CD14-positive monocyte (primary cell): ENCODE data around the gene CPT2. TPM values are rescaled to one million over a fixed set of nuclear protein-coding genes. Genes with fewer than 3 reads are reported as not detected.

ENCODE experiments used
- DNase-seq, 3 donors: peaks; one replicate each; pipeline ENCODE4 v3.0.0-alpha.2; 2011 to 2022
- H2AFZ ChIP-seq: 2 replicates; pipeline ENCODE4 v1.6.0; 2012; ENCODE audit warnings: mild to moderate bottlenecking, low read depth, low read length, inconsistent platforms; ENCODE audit not compliant: insufficient read depth, poor library complexity, severe bottlenecking
- H3K27ac ChIP-seq, 2 donors: 1 replicate in 1 of 2; 2 replicates in 1 of 2; pipeline ENCODE4 v1.5.1; 2012 to 2013; ENCODE audit warnings: low read length in 2 of 2, control low read depth in 1 of 2, inconsistent platforms in 1 of 2, low read depth in 1 of 2, mild to moderate bottlenecking in 1 of 2
- H3K27me3 ChIP-seq, 2 donors: one replicate each; pipeline versions ENCODE4 v1.6.0 to v1.6.1; 2011 to 2013; ENCODE audit warnings: low read length in 2 of 2; ENCODE audit not compliant: control insufficient read depth in 2 of 2, insufficient read depth in 2 of 2
- H3K36me3 ChIP-seq, 2 donors: replicated peaks in 1 of 2; 1 replicate in 1 of 2; 2 replicates in 1 of 2; pipeline versions ENCODE4 v1.5.1 to v1.6.1; 2012 to 2013; ENCODE audit warnings: low read length in 2 of 2, control low read depth in 1 of 2, inconsistent platforms in 1 of 2, mild to moderate bottlenecking in 1 of 2; ENCODE audit not compliant: insufficient read depth in 2 of 2, control insufficient read depth in 1 of 2
- H3K4me1 ChIP-seq, 2 donors: 1 replicate in 1 of 2; 2 replicates in 1 of 2; pipeline versions ENCODE4 v1.5.1 to v1.6.1; 2012 to 2013; ENCODE audit warnings: low read length in 2 of 2, control low read depth in 1 of 2, inconsistent platforms in 1 of 2, mild to moderate bottlenecking in 1 of 2, moderate library complexity in 1 of 2; ENCODE audit not compliant: insufficient read depth in 2 of 2, control insufficient read depth in 1 of 2
- H3K4me2 ChIP-seq: replicated peaks from 2 replicates; pipeline ENCODE3; 2012; ENCODE audit warnings: low read length, moderate library complexity, mild to moderate bottlenecking; ENCODE audit not compliant: poor library complexity, severe bottlenecking; ENCODE audit errors: extremely low read depth
- H3K4me3 ChIP-seq, 3 experiments: fragments of 200-600 bp in 1 of 3; sonication (generic) in 1 of 3; replicated peaks in 1 of 3; 1 replicate in 2 of 3; 2 replicates in 1 of 3; pipeline ENCODE4 v1.5.1; 2011 to 2013; ENCODE audit warnings: low read length in 3 of 3, mild to moderate bottlenecking in 3 of 3, control low read depth in 2 of 3, low read depth in 2 of 3, inconsistent platforms in 1 of 3, moderate library complexity in 1 of 3
- H3K79me2 ChIP-seq: 2 replicates; pipeline ENCODE4 v1.6.0; 2012; ENCODE audit warnings: mild to moderate bottlenecking, control low read depth, inconsistent platforms, low read length, moderate library complexity; ENCODE audit not compliant: insufficient read depth
- H3K9ac ChIP-seq: 2 replicates; pipeline ENCODE4 v1.6.0; 2017; ENCODE audit warnings: low read length, mild to moderate bottlenecking; ENCODE audit not compliant: insufficient read depth, poor library complexity, severe bottlenecking
- H3K9me3 ChIP-seq, 2 donors: replicated peaks in 1 of 2; 1 replicate in 1 of 2; 2 replicates in 1 of 2; pipeline versions ENCODE4 v1.5.1 to v1.6.1; 2012 to 2013; ENCODE audit warnings: low read length in 2 of 2, control low read depth in 1 of 2; ENCODE audit not compliant: control insufficient read depth in 1 of 2, insufficient read depth in 1 of 2
- H4K20me1 ChIP-seq: 2 replicates; pipeline ENCODE4 v1.6.0; 2012; ENCODE audit warnings: mild to moderate bottlenecking, low read length, control low read depth, moderate library complexity; ENCODE audit not compliant: insufficient read depth
- H3K27ac Mint-ChIP-seq, 7 donors: one replicate each; pipeline ENCODE4 v1.8.0; 2020; ENCODE audit warnings: mild to moderate bottlenecking in 7 of 7, mixed read lengths in 7 of 7, moderate library complexity in 6 of 7, inconsistent platforms in 2 of 7
- H3K27me3 Mint-ChIP-seq, 3 donors: one replicate each; pipeline ENCODE4 v1.8.0; 2021 to 2022; ENCODE audit warnings: low read depth in 3 of 3, mild to moderate bottlenecking in 3 of 3, mixed read lengths in 3 of 3, moderate library complexity in 3 of 3, inconsistent platforms in 1 of 3
- H3K36me3 Mint-ChIP-seq, 2 donors: one replicate each; pipeline ENCODE4 v1.8.0; 2020; ENCODE audit warnings: mixed read lengths in 2 of 2, inconsistent platforms in 1 of 2, mild to moderate bottlenecking in 1 of 2
- H3K4me1 Mint-ChIP-seq: one replicate; pipeline ENCODE4 v1.8.0; 2020; ENCODE audit warnings: mild to moderate bottlenecking, mixed read lengths
- H3K4me3 Mint-ChIP-seq, 2 donors: one replicate each; pipeline ENCODE4 v1.8.0; 2020; ENCODE audit warnings: mild to moderate bottlenecking in 2 of 2, mixed read lengths in 2 of 2, moderate library complexity in 1 of 2
- H3K9me3 Mint-ChIP-seq, 7 donors: one replicate each; pipeline ENCODE4 v1.8.0; 2020 to 2022; ENCODE audit warnings: mixed read lengths in 7 of 7, mild to moderate bottlenecking in 6 of 7, moderate library complexity in 6 of 7, inconsistent platforms in 2 of 7
- WGBS: methylation state at CpG from one replicate; pipeline ENCODE4 v1.1.5; 2013; ENCODE audit warnings: missing lambda C conversion rate; ENCODE audit not compliant: insufficient coverage; 5-methylcytosine and 5-hydroxymethylcytosine counted together
- intact Hi-C, 2 donors: fragments of 100-400 bp; cut with micrococcal nuclease; formaldehyde crosslinking; loops; one replicate each; pipeline versions ENCODE4 v1.15.0 to v1.15.1; 2023
- polyA plus RNA-seq, 3 donors: library from polyadenylated mRNA; depleted of rRNA in 1 of 3; unstranded in 2 of 3; stranded (reverse) in 1 of 3; fragments of 300-500 nt in 2 of 3; fragments of >200 nt in 1 of 3; fragmentation: Illumina TruSeq in 2 of 3; gene quantifications; 1 replicate in 2 of 3; 2 replicates in 1 of 3; pipeline ENCODE4 v1.2.3, GENCODE V29; 2012 to 2021
- TF ChIP-seq, protein P1 (sequence below): fragments of 200-600 bp; IDR thresholded peaks from one replicate; pipeline ENCODE4 v1.8.0; 2022; ENCODE audit warnings: antibody characterized with exemption, mild to moderate bottlenecking

Gene CPT2
- polyA plus RNA-seq, 3 donors: 7.6 to 29.6 (median 20.2) TPM

DNA sequence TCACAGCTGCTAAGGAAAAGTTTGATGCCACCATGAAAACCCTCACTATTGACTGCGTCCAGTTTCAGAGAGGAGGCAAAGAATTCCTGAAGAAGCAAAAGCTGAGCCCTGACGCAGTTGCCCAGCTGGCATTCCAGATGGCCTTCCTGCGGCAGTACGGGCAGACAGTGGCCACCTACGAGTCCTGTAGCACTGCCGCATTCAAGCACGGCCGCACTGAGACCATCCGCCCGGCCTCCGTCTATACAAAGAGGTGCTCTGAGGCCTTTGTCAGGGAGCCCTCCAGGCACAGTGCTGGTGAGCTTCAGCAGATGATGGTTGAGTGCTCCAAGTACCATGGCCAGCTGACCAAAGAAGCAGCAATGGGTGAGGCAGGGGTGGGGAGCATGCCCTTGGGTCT is 14.3 kb downstream of the CPT2 start:
- peaks cover 7 to 9% of the 10 kb centered on the region in 2 donors for H3K9me3 ChIP-seq
- H3K4me3 ChIP-seq: no peak overlapping the region
- peaks cover 78 to 99% of the 10 kb centered on the region in 2 donors for H3K36me3 ChIP-seq
- TF ChIP-seq, protein P1, sequence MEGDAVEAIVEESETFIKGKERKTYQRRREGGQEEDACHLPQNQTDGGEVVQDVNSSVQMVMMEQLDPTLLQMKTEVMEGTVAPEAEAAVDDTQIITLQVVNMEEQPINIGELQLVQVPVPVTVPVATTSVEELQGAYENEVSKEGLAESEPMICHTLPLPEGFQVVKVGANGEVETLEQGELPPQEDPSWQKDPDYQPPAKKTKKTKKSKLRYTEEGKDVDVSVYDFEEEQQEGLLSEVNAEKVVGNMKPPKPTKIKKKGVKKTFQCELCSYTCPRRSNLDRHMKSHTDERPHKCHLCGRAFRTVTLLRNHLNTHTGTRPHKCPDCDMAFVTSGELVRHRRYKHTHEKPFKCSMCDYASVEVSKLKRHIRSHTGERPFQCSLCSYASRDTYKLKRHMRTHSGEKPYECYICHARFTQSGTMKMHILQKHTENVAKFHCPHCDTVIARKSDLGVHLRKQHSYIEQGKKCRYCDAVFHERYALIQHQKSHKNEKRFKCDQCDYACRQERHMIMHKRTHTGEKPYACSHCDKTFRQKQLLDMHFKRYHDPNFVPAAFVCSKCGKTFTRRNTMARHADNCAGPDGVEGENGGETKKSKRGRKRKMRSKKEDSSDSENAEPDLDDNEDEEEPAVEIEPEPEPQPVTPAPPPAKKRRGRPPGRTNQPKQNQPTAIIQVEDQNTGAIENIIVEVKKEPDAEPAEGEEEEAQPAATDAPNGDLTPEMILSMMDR: no peak
- H4K20me1 ChIP-seq: peaks cover 4% of the 10 kb centered on the region
- peaks cover 5% of the 10 kb centered on the region for H3K79me2 ChIP-seq
- H3K4me1 ChIP-seq: peaks cover under 1% of the 10 kb centered on the region in 2 donors
- intact Hi-C loops: no loop called here
- no peak overlapping the region for H3K27ac ChIP-seq
- no peak overlapping the region for H3K4me3 Mint-ChIP-seq
- H3K9me3 Mint-ChIP-seq: peaks cover 7 to 11% (median 10%) of the 10 kb centered on the region in 7 donors
- H3K4me2 ChIP-seq: no peak overlapping the region
- peaks cover 76 to 94% of the 10 kb centered on the region in 2 donors for H3K36me3 Mint-ChIP-seq
- no peak overlapping the region for H3K9ac ChIP-seq
- 100% methylated on average over 6 of the region's 11 CpGs for WGBS
- no peak overlapping the region for H2AFZ ChIP-seq
- H3K27ac Mint-ChIP-seq: peak overlapping the region in 2 of 7 donors; percentile 24 to 25
- H3K27me3 ChIP-seq: no peaks in the 10 kb centered on the region
- no peak for DNase-seq
- no peaks in the 10 kb centered on the region for H3K27me3 Mint-ChIP-seq
- H3K4me1 Mint-ChIP-seq: peaks cover 3% of the 10 kb centered on the region

DNA sequence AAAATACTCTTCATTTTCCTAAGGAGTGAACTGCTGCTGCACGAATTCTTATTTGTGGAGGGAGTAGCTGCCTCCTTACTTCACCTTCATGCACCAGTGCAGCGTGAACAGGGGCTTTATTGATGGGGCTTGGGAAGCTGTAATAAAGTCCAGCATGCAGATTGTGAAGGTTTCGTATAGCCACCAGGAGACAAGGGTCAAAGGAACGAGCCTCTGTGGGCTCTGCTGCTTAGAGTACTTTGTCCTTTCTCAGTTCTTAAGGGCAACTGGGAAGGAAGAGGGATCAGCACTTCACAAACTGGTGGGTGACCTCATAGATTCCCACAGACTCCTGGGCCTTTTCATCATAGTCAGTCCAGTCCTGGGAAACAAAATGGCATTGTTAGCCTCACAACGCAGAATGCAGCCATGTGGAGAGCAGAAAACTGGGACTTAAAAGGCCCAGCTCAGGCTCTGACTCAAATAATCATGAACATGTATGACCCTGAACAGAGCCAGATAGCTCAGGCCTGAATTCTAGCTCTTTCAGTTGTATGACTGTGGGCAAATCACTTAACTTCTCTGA is 17.8 kb downstream of the CPT2 start:
- no peaks in the 10 kb centered on the region for H3K9me3 ChIP-seq
- H3K36me3 ChIP-seq: peaks cover 55 to 83% of the 10 kb centered on the region in 2 donors
- H3K9ac ChIP-seq: no peak overlapping the region
- H3K4me2 ChIP-seq: no peak overlapping the region
- intact Hi-C loops: no loop called here
- no peak for DNase-seq
- peaks cover 66 to 75% of the 10 kb centered on the region in 2 donors for H3K36me3 Mint-ChIP-seq
- WGBS: 84% methylated on average over 3 of the region's 5 CpGs
- no peak overlapping the region for H3K4me3 ChIP-seq
- TF ChIP-seq, protein P1: no peak
- H3K79me2 ChIP-seq: peaks cover 8% of the 10 kb centered on the region
- H3K9me3 Mint-ChIP-seq: no peaks in the 10 kb centered on the region
- no peaks in the 10 kb centered on the region for H3K27me3 Mint-ChIP-seq
- H3K4me1 ChIP-seq: peaks cover 7 to 13% of the 10 kb centered on the region in 2 donors
- no peak overlapping the region for H3K27ac ChIP-seq
- peaks cover 20% of the 10 kb centered on the region for H3K4me1 Mint-ChIP-seq
- H3K27ac Mint-ChIP-seq: peak overlapping the region in 1 of 7 donors; percentile 26
- peaks cover 4% of the 10 kb centered on the region for H4K20me1 ChIP-seq
- H2AFZ ChIP-seq: no peak overlapping the region
- no peak overlapping the region for H3K4me3 Mint-ChIP-seq
- H3K27me3 ChIP-seq: no peaks in the 10 kb centered on the region
